Fibroblast of peridontal ligament (primary cell): ENCODE results near the gene CLDND1.

Experiments
- DNase-seq: peaks from one replicate; pipeline ENCODE4 v3.0.0-alpha.2; 2010; ENCODE audit errors: extremely low read depth

Gene CLDND1

DNA sequence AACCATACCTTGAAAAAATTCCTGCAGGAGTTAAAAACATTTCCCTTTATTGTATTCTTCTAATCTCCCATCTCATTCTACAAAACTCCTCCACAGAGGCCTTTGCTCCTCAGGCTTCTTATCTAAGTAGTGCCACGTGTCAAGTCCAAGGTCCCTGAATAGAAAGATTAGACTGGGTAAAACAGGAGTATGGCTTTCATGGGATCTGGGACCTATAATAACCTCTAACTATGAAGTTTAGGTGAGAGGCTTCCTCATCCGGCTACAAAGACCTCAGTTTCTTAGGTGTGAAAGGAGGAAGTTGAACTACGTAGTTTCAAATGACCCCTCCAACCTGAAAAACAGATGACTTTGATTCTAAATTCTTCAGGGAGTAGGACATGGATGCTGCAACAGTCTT lies 29.1 kb upstream of the CLDND1 start:
- no peak for DNase-seq

- DNase-seq = no peak
Measured at GRCh38 chr3:98551236-98551635, 28.5 kb upstream of the CLDND1 start.

GRCh38 chr3:98550833-98551232 lies 28.1 kb upstream of the CLDND1 start:
- no peak for DNase-seq

DNA sequence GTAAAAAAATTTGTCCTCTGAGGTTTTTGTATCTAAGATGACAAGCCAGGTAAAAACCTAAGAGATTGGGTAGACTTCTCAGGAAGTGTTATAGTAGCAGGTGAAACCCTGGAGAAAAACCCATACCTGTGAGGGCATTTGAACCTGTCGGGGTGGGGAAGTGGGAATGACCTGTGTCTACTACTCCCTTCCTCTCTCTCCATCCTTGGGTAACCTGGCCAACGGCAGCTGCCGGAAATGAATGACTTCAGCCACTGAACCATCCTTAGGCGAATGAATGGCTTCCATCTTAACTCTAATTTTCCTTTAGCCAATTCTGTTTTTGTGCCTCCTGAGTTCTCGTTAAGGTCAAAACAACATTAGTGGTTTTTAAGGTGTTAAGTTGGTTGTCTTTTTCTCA lies 25.8 kb upstream of the CLDND1 start:
- DNase-seq = no peak

DNA sequence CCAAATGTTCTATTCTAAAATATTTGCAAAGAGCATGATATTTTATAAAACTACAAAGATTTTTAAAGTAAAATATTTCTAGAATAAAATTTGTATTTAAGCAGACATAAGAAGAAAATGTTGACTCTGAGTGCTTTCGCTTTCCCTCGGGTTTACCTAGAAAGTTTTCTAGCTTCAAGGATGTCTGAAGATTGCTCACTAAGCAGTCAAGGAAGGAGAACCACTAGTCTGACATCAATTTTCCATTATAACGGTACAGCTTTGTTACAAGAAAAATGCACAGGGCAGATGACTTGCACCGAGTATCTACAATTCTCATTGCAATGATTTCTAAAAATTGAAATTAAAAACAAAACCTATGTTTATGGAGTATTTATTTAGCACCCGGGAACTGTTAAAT lies 23.2 kb upstream of the CLDND1 start:
- DNase-seq = no peak

GRCh38 chr3:98542623-98543022 lies 19.9 kb upstream of the CLDND1 start:
- DNase-seq = no peak

GRCh38 chr3:98541695-98542094 lies 19.0 kb upstream of the CLDND1 start:
- DNase-seq = no peak

DNA sequence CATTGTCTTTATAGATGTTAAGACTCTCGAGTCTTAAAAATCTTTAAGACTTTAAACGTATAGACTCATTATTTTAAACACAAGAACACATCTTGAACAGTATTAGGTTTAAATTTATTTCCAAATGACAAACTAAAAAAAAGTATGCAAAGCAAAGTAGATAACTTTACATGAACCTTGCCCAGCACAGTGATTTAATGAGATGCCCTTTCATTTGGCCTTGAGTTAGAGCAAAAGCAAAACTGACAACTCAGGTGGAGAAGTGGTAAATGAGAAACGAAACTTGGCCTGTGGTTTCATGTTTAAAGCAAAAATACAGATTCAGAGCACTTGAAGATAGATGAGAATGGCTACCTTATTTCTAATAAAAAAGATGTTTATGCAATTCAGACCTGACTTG lies 17.6 kb upstream of the CLDND1 start:
- DNase-seq = no peak

GRCh38 chr3:98536456-98537017 lies 13.8 kb upstream of the CLDND1 start:
- no peak for DNase-seq

- no peak for DNase-seq
Measured at GRCh38 chr3:98534734-98535133, 12.0 kb upstream of the CLDND1 start.

DNA sequence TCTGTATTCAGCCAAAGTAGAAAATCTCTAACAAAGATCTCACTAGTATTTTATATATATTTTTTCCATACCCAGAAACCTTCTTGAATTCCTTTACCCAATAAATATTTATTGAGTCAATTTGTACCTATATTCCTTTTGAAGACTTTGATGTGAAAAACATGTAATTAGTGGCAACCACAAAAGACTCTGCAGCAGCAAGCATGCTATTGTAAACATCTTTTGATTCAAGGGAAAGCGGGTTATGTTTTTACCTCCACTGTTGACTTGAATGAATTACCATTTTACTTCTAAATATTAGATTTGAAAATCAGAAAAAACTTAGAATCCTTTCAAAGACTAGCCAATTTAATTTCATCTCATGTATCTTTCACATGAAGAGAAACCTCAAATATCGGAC lies 11.5 kb upstream of the CLDND1 start:
- DNase-seq = no peak

GRCh38 chr3:98532709-98533571 lies 10.2 kb upstream of the CLDND1 start:
- DNase-seq = no peak

DNA sequence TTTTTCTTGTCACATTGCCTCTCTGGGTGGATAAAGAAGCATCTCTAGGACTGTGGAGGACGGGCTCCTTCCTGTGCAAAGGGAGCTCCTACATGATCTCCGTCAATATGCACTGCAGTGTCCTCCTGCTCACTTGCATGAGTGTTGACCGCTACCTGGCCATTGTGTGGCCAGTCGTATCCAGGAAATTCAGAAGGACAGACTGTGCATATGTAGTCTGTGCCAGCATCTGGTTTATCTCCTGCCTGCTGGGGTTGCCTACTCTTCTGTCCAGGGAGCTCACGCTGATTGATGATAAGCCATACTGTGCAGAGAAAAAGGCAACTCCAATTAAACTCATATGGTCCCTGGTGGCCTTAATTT lies 9.6 kb upstream of the CLDND1 start:
- no peak for DNase-seq

GRCh38 chr3:98531622-98532274 lies 9.0 kb upstream of the CLDND1 start, which contains the start of gene GPR15:
TSS of gene GPR15 (plus strand) at chr3:98531978. CDS start at chr3:98532034, 56 bp downstream.
- DNase-seq = no peak

- no peak for DNase-seq
Measured at GRCh38 chr3:98530676-98531075, 8.0 kb upstream of the CLDND1 start.

- no peak for DNase-seq
Measured at GRCh38 chr3:98529856-98530459, 7.3 kb upstream of the CLDND1 start.

GRCh38 chr3:98528474-98529346 lies 6.0 kb upstream of the CLDND1 start:
- DNase-seq = no peak

- DNase-seq = no peak
Measured at GRCh38 chr3:98525494-98525893, 2.8 kb upstream of the CLDND1 start.

DNA sequence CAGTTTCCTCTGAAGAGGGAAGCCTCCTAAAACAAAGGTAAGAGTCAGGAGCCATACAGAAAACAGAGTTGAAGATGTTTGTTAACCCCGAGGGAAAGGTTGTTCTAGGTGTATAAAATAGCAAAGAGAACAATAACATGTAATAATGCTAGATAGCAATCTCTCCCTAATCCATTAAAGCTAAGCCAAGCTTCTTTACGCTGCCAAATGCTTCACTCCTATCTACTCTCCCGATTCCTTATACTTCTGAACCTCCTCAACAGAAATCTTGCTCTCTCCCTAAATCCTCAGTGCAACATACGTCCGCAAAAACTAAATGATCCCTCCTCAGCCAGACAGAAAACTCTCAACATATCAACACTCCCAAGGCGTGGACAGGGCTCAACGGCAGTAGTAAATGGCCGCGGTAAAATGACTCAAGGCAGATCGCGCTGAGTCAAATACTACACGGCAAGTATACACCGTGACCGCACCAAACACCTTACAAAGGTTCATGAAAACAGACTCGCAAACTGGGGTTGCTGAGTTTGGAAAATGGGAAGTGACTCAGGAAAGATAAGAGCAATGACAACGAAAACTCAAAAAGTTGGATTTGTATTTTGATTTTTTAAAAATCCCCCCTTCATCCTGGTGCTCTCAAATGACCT lies 682 bp downstream of the CLDND1 start:
- DNase-seq = peak; percentile 60

GRCh38 chr3:98519351-98519750 lies 3.4 kb downstream of the CLDND1 start:
- DNase-seq = no peak

DNA sequence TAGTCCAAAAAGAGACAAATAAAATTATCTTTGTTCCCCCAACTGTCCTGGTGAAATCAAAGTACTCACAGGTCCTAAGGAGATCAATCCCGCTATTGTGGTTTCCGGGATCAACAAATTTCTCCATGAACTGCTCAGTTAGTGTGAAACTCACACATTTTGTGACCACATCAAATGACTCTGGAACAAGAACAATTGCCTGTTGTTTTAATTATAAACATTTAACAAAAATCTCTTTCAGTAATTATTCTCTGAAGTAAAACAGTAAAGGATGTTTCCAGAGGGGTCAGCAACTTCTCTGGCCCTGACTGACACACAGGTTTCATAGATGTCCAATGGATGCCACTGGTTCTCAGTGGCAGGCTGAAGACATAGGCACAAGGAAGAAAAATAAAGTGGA lies 3.9 kb downstream of the CLDND1 start:
- no peak for DNase-seq
